ENCODE results near the gene FAM98B.
"Not testable (repeated sequence)": the region's sequence is repeated elsewhere in the genome, so short reads cannot be mapped to it uniquely, and the experiment has no call there.

The FAM98B gene

DNA sequence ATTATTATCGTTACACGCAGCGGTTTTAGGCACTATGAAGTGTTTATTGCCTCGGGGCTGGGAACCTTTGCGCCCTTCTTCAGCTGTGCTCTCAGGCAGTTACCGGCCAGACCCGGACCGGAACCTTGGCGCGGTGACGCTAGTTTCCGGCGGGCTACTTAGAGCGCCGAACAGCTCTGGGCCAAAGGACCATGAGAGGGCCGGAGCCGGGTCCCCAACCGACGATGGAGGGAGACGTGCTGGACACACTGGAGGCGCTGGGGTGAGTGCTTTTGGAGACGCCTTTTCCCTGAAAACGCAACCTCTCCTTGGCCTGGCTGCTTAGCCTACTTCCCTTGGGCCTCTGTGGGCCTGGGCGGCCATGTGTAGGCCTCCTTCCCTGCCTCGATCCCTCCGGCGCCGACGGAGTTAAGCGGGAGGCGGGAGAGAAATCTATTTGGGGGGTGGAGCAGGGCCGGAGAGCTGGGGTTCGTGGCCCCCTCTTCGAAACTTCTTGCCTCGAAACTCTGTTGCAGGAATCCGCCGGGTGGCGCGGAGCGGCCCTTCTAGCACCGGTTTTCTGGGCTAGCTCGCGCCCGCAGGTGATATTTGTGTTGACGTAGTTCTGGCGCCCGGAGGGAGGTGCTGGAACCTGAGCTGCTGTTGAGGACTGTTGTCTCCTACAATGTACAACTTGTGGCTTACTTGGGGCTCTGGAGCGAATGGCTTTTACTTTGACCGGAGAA is at the start of gene FAM98B:
FAM98B (plus strand) TSS at position 157 of the 725 bp plus-strand sequence; CDS start at position 192, 35 bp downstream.
- DNase-seq: peak; percentile 80

DNA sequence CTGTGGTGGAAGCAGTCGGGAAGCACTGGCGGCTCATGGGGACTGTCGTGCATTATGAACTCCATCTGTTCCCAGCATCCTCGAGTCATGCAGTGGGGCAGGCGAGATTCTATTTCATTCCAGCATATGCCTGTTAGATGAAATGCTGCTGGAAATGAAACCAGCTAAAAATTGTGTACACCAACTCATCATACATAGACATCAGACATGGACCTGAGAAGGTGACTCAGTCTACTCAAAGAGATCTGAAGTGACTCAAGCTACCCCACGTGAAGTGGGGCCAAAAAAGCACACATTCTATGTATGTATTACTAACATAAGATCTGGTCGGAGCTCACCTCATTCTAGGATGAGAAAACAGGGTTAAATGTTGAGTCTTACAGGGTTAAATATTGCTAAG is 47.5 kb upstream of the FAM98B start:
- no peak for DNase-seq

- DNase-seq: no peak
Observed at GRCh38 chr15:38408576-38408975, 45.4 kb upstream of the FAM98B start.

- no peak for DNase-seq
Observed at GRCh38 chr15:38411902-38412301, 42.0 kb upstream of the FAM98B start.

DNA sequence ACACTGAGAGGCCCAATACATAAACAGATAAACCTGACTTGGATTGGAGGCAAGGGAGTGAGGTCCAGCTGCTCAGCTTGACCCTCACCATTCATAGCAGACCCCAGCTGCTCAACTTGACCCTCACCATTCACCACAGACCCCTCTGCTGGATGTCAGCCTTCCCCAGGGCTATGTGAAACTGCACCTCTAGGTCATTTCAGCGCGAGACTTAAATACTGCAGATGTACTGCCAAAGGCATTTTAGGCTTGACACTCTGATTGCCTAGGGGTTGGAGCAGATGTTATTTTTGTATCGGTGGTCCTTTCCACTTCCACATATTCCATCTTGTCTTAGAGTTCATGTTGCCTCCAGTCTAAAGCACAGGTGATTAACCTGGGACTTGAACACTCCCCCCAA is 41.5 kb upstream of the FAM98B start:
- no peak for DNase-seq

GRCh38 chr15:38414357-38414756 is 39.6 kb upstream of the FAM98B start:
- no peak for DNase-seq

DNA sequence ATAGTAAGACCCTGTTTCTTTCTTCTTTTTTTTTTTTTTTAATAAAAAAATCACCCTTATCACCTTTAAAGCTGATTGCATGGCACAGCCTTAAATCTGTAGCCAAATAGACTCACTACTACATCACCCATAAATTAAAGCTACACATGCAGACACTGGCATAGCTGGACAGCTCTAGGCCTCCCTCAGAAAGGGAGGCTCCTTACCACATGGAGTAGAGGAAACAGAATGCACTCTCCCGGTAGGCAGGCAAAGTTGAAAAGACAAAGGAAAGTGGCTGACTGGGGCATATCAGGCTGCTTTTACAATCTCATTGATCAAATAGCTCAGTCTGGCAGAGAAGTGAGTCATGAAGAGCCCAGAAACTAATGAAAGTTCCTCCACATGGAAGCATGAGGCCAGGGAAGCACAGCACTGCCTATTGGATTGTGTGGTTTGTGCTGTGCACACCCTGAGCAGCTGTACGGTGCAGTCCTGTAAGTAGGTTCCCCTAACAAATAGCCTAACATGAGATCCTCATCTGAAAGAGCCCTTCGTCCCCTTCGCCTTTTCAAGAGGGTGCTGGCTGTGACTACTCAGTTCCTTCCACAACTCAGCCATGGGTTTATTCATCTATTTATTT is 32.7 kb upstream of the FAM98B start:
- no peak for DNase-seq

DNA sequence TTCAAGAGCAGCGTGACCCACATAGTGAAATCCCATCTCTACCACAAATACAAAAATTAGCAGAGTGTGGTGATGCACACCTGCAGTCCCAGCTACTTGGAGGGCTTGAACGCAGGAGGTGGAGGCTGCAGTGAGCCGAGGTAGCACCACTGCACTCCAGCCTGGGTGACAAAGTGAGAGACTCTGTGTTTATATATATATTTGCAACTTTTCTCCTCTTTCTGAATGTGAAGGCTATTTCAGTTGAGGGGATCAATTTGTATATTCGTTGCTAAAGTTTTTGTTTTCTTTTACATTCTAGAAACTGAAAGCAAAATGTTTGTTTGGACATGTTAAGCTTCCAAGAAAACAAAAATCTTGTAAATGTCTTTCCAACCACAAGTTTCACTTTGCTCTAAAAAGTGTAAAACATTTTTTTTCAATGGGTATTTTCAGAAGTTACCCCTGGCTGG is 29.8 kb upstream of the FAM98B start:
- DNase-seq: no peak

DNA sequence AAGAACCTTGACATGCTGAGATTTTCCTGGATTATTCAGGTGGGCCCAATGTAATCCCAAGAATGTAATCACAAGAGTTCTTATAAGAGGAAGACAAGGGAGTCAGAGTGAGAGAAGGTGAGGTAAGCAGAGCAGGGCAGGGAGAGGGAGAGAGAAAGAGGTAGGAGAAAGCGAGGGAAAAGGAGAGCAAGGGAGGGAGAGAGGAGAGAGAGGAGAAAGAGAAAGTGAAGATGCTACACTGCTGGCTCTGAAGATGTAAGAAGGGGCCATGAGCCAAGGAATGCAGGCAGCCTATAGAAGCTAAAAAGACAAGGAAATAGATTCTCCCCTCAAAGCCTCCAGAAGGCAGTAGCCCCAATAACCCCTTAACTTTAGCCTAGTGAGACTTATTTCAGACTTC is 28.7 kb upstream of the FAM98B start:
- DNase-seq: no peak

- no peak for DNase-seq
Observed at GRCh38 chr15:38427380-38427779, 26.5 kb upstream of the FAM98B start.

DNA sequence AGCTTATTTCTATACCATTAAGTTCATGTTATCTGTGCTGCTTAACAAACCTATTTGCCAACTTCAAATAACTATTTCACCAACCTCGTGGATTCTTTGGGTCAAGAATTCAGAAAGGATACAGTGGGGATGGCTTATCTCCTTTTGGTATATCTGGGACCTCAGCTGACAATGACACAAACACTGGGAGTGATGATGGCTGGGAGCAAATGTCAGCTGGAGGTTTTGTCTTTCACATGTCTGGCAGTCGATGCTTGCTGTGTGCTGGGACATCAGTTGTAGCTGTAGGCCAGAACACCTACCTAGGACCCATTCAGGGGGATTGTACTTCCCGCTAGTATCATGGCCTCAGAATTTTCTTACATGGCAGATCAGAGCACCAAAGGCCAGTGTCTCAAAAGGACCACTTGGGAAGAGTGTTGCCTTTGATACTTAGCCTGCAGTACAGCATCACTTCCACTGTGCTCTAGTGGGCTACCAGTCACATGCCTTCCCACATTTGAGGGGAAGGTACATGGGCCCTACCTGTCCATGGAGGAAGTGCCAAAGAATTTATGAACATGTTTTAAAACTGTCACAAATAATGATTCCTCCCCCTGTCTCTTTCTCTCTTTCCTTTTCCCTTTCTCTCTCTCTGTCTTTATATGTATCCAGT is 23.7 kb upstream of the FAM98B start:
- no peak for DNase-seq

DNA sequence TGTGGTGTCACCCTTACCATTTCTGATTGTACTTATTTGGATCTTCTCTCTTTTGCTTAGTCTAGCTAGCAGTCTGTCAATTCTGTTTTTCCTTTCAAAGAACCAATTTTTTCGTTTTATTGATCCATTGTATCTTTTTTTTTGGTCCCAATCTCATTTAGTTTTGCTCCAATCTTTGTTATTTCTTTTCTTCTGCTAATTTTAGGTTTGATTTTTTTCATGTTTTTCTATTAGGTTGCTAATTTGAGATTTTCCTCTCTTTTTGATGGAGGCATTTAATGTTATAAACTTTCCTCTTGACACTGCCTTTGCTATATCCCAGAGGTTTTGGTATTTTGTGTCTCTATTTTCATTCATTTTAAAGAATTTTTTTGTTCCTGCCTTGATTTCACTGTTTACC is 16.9 kb upstream of the FAM98B start:
- DNase-seq: no peak

GRCh38 chr15:38437603-38438002 is 16.3 kb upstream of the FAM98B start:
- not testable (repeated sequence) for DNase-seq

DNA sequence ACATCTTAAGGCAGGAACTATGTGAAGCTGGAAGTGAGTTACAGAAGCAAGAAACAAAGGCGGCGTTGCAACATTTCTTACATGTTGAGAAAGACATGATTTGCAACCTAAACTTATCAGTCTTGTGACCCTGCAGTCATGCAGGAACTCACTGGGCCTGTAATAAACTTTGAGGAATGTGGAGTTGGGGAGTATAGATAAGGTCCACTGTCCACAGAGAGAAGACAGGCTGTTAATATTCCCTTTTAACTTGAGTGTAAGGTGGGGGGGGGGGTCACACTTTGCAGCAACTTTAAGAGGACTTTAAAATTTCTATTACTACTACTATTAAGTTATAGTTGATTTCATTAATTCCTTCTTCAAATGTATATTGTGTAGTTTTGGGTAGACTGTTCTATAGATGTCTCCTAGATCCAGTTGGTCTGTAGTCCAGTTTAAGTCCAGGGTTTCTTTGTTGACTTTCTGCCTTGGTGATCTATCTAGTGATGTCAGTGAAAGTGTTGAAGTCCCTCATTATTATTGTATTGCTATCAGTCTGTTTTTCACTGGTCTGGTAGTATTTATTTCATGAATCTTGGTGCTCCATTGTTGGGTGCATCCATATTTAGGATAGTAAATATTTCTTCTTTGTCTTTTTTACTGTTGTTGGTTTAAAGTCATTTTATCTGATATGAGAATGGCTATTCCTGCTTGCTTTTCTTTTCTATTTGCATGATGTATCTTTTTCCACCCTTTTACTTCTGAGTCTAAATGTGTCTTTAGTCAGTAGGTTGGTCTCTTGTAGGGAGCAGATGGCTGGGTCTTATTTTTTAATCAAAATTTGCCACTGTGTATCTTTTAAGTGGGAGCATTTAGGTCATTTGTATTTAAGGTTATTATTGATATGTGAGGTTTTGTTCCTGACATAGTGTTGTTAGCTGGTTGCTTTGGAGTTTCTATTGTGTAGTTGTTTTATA is 15.6 kb upstream of the FAM98B start:
- no peak for DNase-seq

GRCh38 chr15:38440353-38441129 is 13.4 kb upstream of the FAM98B start:
- DNase-seq: peak; percentile 11

DNA sequence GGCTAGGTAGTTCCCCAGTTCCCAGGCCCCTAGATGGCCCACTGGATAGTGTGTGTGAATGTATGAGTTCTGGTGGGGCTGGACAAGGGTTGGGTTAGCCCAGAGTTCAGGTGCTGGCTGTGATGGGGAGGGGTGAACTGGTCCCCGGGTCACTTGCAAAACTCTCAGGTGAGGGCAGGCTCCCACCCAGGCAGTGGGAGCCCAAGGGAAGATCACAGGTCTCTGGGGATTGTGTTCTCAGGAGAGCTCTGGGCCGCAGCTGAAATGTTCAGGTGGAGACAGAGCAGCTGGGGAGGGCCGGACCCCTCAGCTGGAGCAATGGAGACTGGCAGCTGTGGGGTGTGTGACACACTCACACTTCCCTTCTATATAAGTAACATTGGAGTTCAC is 12.8 kb upstream of the FAM98B start:
- DNase-seq: no peak

DNA sequence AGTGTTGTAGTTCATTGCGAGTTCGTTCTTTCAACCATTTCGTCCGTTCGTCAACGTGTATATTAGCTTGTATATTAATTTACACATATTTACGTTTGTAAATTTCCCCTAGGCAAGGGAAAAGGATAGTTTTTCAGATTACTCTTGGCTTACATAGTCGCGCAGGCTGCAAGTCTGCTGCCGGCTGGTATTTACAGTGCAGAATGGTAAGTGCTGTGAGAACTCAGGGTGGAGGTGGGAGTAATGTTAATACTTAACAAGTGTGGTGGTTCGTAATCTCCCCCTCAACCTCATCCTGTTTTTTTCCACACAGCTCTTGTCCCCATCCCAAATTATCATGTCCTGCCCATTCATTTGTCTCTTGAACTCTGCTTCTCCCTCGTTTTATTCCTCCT is 766 bp downstream of the FAM98B start:
- no peak for DNase-seq

- DNase-seq: no peak
Observed at GRCh38 chr15:38455092-38455491, 1.2 kb downstream of the FAM98B start.

- no peak for DNase-seq
Observed at GRCh38 chr15:38458646-38459045, 4.7 kb downstream of the FAM98B start.

DNA sequence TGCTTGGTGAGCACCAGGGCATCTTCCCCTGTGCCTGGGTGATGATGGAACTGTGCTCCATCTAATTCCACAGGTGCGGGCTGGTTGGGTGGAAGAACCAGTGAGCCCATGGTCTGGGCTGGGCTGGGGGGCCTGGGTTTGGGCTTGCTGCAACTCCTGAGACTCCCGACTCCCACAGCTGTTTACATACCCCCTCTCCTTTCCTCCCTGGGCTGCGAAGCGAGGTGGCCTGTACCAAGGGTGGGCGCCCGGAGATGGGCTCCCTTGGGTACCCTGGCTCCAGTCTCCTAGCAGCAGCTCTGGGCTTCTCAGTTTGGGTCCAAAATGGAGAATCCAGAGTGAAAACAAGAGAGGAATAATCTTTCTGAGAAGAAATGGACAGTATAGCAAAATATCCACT is 5.6 kb downstream of the FAM98B start:
- DNase-seq: no peak

- no peak for DNase-seq
Observed at GRCh38 chr15:38460543-38460942, 6.6 kb downstream of the FAM98B start.

All from stimulated activated naive CD4-positive, alpha-beta T cell treated with Interleukin-2 at 50 U/mL for 16 hours (primary cell).